ENCODE measurements around the gene JDP2. TPM values are rescaled to one million over a fixed set of nuclear protein-coding genes. Genes with fewer than 3 reads are reported as not detected.
"Not testable (repeated sequence)": the region's sequence is repeated elsewhere in the genome, so short reads cannot be mapped to it uniquely, and the experiment has no call there.

JDP2 gene
- total RNA-seq, 1 donor, result 55.6 TPM

DNA sequence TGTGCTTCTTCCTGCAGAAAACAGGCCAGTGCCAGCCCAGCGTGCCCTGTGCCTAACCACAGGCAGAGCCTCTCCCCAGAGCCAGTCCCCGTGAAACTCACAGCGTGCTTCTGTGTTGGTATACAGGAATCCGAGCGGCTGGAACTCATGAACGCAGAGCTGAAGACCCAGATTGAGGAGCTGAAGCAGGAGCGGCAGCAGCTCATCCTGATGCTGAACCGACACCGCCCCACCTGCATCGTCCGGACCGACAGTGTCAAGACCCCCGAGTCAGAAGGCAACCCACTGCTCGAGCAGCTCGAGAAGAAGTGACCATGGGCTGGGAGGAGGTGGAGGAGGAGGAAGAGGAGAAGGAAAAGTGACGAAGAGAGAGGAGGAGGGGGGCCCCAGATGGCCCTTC lies 41.3 kb downstream of the JDP2 start:
- no peaks in the 10 kb centered on the region for H3K27me3 ChIP-seq (ENCODE audit: insufficient read depth, low read length)
- no peaks in the 10 kb centered on the region for H3K9me3 ChIP-seq (ENCODE audit: low read depth, low read length)
- H3K4me3 ChIP-seq (ENCODE audit: low read length), result no peak overlapping the region
- no peaks in the 10 kb centered on the region for H3K4me1 ChIP-seq (ENCODE audit: insufficient read depth, low read length)

- no peak overlapping the region for H3K4me3 ChIP-seq (ENCODE audit: low read length)
- no peaks in the 10 kb centered on the region for H3K9me3 ChIP-seq (ENCODE audit: low read depth, low read length)
- H3K4me1 ChIP-seq (ENCODE audit: insufficient read depth, low read length), result no peaks in the 10 kb centered on the region
- no peaks in the 10 kb centered on the region for H3K27me3 ChIP-seq (ENCODE audit: insufficient read depth, low read length)
These were observed 41.9 kb downstream of the JDP2 start for GRCh38 chr14:75469606-75470237.

DNA sequence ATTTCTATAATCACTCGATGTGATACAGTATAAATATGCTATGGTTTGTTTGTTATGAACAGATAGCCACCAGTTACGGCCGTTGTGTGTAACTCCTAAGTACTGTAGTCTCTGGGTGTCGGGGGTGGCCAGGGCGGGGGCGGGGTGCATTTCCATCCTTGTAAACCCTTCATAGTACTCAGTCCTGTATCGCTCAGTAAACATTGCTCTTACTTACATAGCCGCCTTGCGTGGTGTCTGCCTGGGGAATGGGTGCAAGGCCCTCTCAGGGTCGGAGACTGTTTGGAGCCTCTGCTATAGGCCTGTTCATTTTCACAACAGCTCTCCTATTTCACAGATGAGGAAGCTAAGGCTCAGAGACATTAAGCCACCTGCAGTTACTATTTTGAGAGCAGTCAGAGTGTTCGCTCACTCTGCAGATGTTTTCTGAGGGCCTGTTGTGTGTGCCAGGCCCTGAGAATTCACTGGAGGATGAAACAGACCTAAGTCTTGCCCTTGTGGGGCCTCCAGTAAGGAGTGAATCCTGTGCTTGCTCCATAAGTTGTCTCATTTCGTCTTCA lies 42.5 kb downstream of the JDP2 start:
- Histone ChIP-seq H3K4me1 (ENCODE audit: insufficient read depth, low read length) (no peaks in the 10 kb centered on the region), H3K4me3 (ENCODE audit: low read length) (no peak overlapping the region), H3K9me3 (ENCODE audit: low read depth, low read length) (no peaks in the 10 kb centered on the region), H3K27me3 (ENCODE audit: insufficient read depth, low read length) (no peaks in the 10 kb centered on the region)

DNA sequence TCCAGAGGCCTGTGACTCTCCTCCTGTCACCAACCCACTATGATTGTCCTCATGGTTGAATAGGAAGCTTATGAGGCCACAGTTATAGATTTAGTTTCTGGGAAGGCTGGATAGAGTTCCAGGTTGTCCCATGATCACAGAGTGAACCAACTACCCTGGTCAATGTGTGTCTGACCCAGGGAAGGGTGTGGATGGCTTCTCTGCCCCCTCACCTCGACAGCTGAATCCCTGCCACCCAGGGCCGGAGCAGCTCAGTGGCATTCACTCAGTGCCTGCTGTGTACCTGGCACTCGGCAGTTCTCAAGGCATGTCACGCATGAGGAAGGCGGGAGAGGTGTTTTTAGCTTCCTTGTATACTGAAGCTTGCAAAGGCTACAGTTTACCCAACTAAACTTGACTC lies 43.2 kb downstream of the JDP2 start:
- H3K27me3 ChIP-seq (ENCODE audit: insufficient read depth, low read length), result no peaks in the 10 kb centered on the region
- H3K9me3 ChIP-seq (ENCODE audit: low read depth, low read length), result no peaks in the 10 kb centered on the region
- no peaks in the 10 kb centered on the region for H3K4me1 ChIP-seq (ENCODE audit: insufficient read depth, low read length)
- no peak overlapping the region for H3K4me3 ChIP-seq (ENCODE audit: low read length)

DNA sequence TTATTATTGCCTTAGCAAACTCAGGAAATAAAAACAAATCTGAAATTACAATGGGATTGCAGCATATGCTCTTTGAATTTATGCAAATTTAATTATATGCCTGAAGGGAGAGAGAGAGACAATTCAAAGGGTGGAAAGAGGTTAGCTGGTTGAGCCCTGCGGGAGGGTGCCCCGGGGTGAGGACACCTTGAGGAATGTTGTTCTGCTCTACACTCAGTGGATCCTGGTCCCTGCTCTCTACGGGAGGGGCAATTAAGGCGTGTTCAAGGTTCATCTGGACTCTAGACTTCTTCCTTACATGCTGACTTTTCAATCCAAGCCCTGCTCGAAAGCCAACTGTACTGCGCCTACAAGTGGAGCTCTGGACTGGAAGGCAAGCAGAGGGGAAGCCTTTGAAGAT lies 46.3 kb downstream of the JDP2 start:
- H3K4me3 ChIP-seq (ENCODE audit: low read length); H3K4me1 ChIP-seq (ENCODE audit: insufficient read depth, low read length); H3K27me3 ChIP-seq (ENCODE audit: insufficient read depth, low read length); H3K9me3 ChIP-seq (ENCODE audit: low read depth, low read length): not testable (repeated sequence)

DNA sequence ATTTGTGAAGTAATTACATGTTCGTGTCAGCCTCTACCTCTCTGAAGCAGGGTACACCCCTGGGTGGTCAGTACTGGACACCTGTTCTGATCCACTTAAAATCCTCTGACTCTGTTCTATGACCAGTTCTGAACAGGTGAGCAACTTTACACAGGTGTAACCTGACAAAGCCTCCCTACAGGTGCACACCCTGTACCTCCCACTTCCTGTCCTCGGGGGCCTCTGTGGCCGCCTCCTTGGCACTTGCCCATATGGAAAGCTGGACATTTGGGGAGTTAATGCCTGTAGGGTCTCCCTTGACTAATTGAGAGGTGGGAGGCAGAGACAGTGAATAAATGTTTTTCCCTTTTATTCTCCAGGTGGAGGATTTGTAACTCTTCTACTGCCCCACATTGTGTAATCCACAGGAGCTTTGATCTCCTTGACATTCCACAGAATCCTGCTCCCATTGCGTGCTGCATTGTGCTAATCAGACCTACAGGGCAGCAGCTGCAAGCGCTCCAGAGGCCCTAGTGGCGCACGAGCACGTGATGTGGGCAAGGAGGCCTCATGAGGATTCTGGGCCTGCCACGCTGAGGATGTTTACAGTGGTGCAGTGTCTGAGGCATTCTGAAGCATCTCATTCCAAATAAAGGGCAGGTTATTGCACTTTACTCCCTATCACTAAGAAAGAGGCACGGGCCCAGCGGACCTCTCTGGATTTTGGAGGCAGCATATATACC lies 48.6 kb downstream of the JDP2 start:
- Histone ChIP-seq H3K27me3 (ENCODE audit: insufficient read depth, low read length) (no peaks in the 10 kb centered on the region), H3K4me3 (ENCODE audit: low read length) (no peak overlapping the region), H3K4me1 (ENCODE audit: insufficient read depth, low read length) (no peaks in the 10 kb centered on the region), H3K9me3 (ENCODE audit: low read depth, low read length) (no peaks in the 10 kb centered on the region)

DNA sequence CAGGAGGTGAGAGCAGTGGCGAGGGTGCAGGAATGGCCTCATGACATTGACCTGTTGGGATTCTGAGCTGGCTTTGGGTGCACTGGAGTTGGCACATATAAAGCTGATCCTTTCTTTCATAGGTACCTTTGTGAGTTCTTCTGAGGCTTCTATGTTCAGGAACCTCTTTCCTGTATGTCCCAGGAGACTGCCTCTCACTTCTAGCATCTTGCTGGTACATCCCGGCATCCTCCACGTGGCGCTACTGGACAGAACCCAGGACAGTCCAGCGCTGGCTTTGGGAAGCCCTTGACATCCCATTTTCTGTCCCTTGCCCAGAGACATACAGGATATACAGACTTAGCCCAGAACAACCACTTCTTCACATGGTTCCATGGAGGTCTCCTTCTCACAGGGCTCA lies 50.1 kb downstream of the JDP2 start:
- Histone ChIP-seq H3K4me3 (ENCODE audit: low read length) (no peak overlapping the region), H3K27me3 (ENCODE audit: insufficient read depth, low read length) (no peaks in the 10 kb centered on the region), H3K9me3 (ENCODE audit: low read depth, low read length) (no peaks in the 10 kb centered on the region), H3K4me1 (ENCODE audit: insufficient read depth, low read length) (no peaks in the 10 kb centered on the region)

- no peaks in the 10 kb centered on the region for H3K9me3 ChIP-seq (ENCODE audit: low read depth, low read length)
- no peaks in the 10 kb centered on the region for H3K27me3 ChIP-seq (ENCODE audit: insufficient read depth, low read length)
- no peak overlapping the region for H3K4me3 ChIP-seq (ENCODE audit: low read length)
- no peaks in the 10 kb centered on the region for H3K4me1 ChIP-seq (ENCODE audit: insufficient read depth, low read length)
These were observed 52.2 kb downstream of the JDP2 start for GRCh38 chr14:75479770-75480600.

- H3K4me3 ChIP-seq (ENCODE audit: low read length), result no peak overlapping the region
- no peaks in the 10 kb centered on the region for H3K27me3 ChIP-seq (ENCODE audit: insufficient read depth, low read length)
- H3K4me1 ChIP-seq (ENCODE audit: insufficient read depth, low read length), result peaks cover 5% of the 10 kb centered on the region
- H3K9me3 ChIP-seq (ENCODE audit: low read depth, low read length), result no peaks in the 10 kb centered on the region
These were observed 54.5 kb downstream of the JDP2 start for GRCh38 chr14:75482366-75482765.

DNA sequence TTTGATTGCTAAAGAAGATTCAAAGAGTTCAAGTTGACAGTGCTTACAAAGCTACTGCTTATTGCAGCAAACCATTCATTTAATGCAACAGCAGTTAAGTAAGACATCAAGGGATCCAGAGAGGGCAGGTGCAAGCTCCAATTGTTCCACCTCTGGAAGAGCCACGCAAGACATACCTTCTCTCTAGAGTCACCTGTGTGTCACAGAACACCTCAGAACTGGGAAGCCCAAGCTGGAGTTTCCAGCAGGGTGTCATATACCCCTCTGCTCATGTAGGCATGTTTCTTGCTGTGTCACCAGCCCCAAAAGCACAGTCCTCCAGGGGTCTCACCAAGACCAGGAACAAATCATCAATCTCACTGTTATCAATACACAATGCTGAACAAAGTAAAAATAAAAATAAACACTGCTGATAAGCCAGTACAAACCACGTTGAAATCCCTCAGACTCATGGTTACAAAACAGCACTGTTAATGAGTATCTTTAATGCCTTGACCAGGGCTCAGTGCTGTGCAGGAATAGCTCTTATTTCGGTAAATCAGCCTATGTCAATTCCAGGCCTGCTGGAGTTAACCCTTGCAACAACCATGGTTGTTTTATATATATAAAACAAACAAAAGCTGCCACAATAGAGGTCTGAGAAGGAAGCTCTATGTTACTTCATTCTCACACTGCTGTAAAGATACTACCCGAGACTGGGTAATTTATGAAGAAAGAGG lies 57.0 kb downstream of the JDP2 start:
- H3K9me3 ChIP-seq (ENCODE audit: low read depth, low read length), result no peaks in the 10 kb centered on the region
- no peak overlapping the region for H3K4me3 ChIP-seq (ENCODE audit: low read length)
- H3K27me3 ChIP-seq (ENCODE audit: insufficient read depth, low read length), result no peaks in the 10 kb centered on the region
- H3K4me1 ChIP-seq (ENCODE audit: insufficient read depth, low read length), result peaks cover 10% of the 10 kb centered on the region

GRCh38 chr14:75486318-75486717 lies 58.5 kb downstream of the JDP2 start:
- Histone ChIP-seq H3K4me1 (ENCODE audit: insufficient read depth, low read length) (peaks cover 10% of the 10 kb centered on the region), H3K9me3 (ENCODE audit: low read depth, low read length) (no peaks in the 10 kb centered on the region), H3K4me3 (ENCODE audit: low read length) (no peak overlapping the region), H3K27me3 (ENCODE audit: insufficient read depth, low read length) (no peaks in the 10 kb centered on the region)

GRCh38 chr14:75487155-75487671 lies 59.4 kb downstream of the JDP2 start:
- Histone ChIP-seq H3K9me3 (ENCODE audit: low read depth, low read length) (no peaks in the 10 kb centered on the region), H3K4me3 (ENCODE audit: low read length) (no peak overlapping the region), H3K4me1 (ENCODE audit: insufficient read depth, low read length) (peaks cover 10% of the 10 kb centered on the region), H3K27me3 (ENCODE audit: insufficient read depth, low read length) (no peaks in the 10 kb centered on the region)

- Histone ChIP-seq H3K9me3 (ENCODE audit: low read depth, low read length) (no peaks in the 10 kb centered on the region), H3K27me3 (ENCODE audit: insufficient read depth, low read length) (no peaks in the 10 kb centered on the region), H3K4me3 (ENCODE audit: low read length) (no peak overlapping the region), H3K4me1 (ENCODE audit: insufficient read depth, low read length) (peaks cover 10% of the 10 kb centered on the region)
These were observed 61.6 kb downstream of the JDP2 start for GRCh38 chr14:75489480-75489837.

DNA sequence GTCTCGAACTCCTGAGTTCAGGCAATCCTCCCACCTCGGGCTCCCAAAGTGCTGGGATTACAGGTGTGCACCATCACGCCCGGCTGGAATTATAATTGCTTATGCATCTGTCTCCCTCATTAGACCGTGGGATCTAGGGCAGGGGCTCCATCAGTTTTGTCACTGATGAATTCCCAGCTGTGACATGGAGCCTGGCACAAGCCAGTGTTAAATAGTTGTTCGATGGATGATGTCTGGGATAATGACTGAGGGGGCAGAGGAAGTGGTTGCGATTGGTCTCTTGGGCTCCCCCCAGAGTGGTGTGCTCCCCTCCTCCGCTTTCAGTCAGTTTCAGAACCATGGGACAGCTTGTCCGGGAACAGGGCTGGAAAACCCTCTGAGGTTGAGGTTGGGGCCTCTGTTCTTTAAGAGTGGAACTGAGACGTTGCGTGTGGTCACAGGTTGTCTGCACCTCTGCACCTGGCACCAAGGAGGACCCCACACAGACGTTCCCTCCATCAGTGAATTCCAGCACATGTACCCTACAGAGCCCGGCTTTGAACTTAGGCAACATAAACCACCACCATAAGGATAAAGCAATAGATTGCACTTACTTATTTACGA lies 63.7 kb downstream of the JDP2 start:
- no peak overlapping the region for H3K4me3 ChIP-seq (ENCODE audit: low read length)
- no peaks in the 10 kb centered on the region for H3K9me3 ChIP-seq (ENCODE audit: low read depth, low read length)
- peaks cover 25% of the 10 kb centered on the region for H3K4me1 ChIP-seq (ENCODE audit: insufficient read depth, low read length)
- no peaks in the 10 kb centered on the region for H3K27me3 ChIP-seq (ENCODE audit: insufficient read depth, low read length)

Data from mononuclear cell (primary cell).